ENCODE results near the gene THEMIS2. TPM values are rescaled to one million over a fixed set of nuclear protein-coding genes. Genes with fewer than 3 reads are reported as not detected.
A peak's percentile ranks its signal among the peaks of the same experiment; 100 is the strongest.

THEMIS2 gene
- total RNA-seq, 4 donors from 2014 or later = 5.6 to 23.8 (median 17.7) TPM

DNA sequence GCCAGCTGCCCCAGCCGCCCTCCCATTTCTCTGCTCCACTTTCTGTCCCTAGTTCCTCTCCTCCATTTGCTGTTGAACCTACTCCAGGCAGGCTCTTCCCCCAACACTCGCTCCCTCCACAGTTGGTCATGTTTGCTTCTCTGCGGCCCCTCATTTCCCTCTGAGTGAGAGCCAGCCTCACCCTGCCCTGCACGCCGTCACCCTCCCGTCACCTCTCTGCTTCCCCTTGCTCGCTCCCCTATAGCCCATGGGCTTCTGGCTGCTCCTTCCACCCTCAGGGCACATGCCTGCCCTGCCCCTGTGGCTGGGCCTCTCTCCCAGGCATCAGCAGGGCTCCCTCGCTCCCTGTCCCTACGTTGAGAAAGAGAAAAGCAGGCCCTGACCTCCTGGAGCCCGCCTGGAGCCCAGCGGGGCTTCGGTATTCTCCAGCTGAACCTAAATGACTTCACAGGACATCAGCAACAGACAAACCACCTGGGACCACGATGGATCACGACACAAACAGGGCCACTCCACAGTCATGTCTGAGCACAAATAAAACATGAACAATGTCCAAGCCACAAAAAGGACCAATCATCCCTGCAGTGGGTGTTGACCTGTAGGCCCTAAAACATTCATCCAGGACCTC lies 13.3 kb upstream of the THEMIS2 start:
- TF ChIP-seq POLR2AphosphoS5 (IDR thresholded peaks at IDR 0.05) = no peak
- TF ChIP-seq POLR2A (IDR thresholded peaks at IDR 0.05) = no peak
- TF ChIP-seq, protein P1, sequence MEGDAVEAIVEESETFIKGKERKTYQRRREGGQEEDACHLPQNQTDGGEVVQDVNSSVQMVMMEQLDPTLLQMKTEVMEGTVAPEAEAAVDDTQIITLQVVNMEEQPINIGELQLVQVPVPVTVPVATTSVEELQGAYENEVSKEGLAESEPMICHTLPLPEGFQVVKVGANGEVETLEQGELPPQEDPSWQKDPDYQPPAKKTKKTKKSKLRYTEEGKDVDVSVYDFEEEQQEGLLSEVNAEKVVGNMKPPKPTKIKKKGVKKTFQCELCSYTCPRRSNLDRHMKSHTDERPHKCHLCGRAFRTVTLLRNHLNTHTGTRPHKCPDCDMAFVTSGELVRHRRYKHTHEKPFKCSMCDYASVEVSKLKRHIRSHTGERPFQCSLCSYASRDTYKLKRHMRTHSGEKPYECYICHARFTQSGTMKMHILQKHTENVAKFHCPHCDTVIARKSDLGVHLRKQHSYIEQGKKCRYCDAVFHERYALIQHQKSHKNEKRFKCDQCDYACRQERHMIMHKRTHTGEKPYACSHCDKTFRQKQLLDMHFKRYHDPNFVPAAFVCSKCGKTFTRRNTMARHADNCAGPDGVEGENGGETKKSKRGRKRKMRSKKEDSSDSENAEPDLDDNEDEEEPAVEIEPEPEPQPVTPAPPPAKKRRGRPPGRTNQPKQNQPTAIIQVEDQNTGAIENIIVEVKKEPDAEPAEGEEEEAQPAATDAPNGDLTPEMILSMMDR (IDR thresholded peaks at IDR 0.05) = no peak
- TF ChIP-seq EP300 (IDR thresholded peaks at IDR 0.05) = no peak
- peak overlapping the region in 1 of 4 donors; percentile 39 for H3K27ac ChIP-seq
- H3K36me3 ChIP-seq = no peaks in the 10 kb centered on the region
- 83 to 90% methylated on average over 7 of the region's 14 CpGs for WGBS, 2 donors (ENCODE audit: low coverage in 1 of 2)
- H3K4me3 ChIP-seq = no peak overlapping the region
- no peak for ATAC-seq
- H3K27me3 ChIP-seq = no peaks in the 10 kb centered on the region
- no peaks in the 10 kb centered on the region for H3K9me3 ChIP-seq
- H3K4me1 ChIP-seq = peaks cover 0 to 10% (median 0%) of the 10 kb centered on the region in 3 donors

DNA sequence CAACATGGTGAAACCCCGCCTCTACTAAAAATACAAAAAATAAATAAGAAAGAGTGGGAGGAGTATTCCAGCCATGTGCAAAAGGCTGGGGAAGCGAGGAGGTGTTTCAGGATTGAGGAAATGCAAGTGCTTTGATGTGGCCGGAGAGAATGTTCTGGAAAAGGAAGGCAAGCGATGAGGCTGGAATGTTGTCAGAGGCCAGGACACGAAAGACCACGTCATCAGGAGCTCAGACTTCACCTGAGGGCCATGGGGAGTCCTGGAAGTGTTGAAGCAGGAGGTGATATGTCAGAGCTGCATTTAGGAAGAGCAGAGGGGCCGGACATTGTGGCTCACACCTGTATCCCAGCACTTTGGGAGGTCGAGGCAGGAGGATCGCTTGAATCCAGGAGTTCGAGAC lies 10.9 kb upstream of the THEMIS2 start:
- TF ChIP-seq EP300 (IDR thresholded peaks at IDR 0.05) (no peak), POLR2AphosphoS5 (IDR thresholded peaks at IDR 0.05) (no peak), POLR2A (IDR thresholded peaks at IDR 0.05) (no peak)
- TF ChIP-seq, protein P1 (IDR thresholded peaks at IDR 0.05) = no peak
- no peaks in the 10 kb centered on the region for H3K9me3 ChIP-seq
- no peaks in the 10 kb centered on the region for H3K36me3 ChIP-seq
- no peak overlapping the region for H3K27ac ChIP-seq
- H3K27me3 ChIP-seq = no peaks in the 10 kb centered on the region
- no peak overlapping the region for H3K4me3 ChIP-seq
- H3K4me1 ChIP-seq = peaks cover 0 to 10% (median 0%) of the 10 kb centered on the region in 3 donors
- no peak for ATAC-seq
- WGBS, 2 donors (ENCODE audit: low coverage in 1 of 2) = 94 to 96% methylated on average over 8 to 10 of the region's 10 CpGs

GRCh38 chr1:27862004-27862403 lies 10.3 kb upstream of the THEMIS2 start:
- Histone ChIP-seq H3K27me3 (no peaks in the 10 kb centered on the region), H3K36me3 (no peaks in the 10 kb centered on the region), H3K4me1 (peaks cover 0 to 10% (median 0%) of the 10 kb centered on the region in 3 donors), H3K4me3 (no peak overlapping the region), H3K27ac (peak overlapping the region in 2 of 4 donors; percentile 52 to 62), H3K9me3 (no peaks in the 10 kb centered on the region)
- ATAC-seq = no peak
- TF ChIP-seq, protein P1 (IDR thresholded peaks at IDR 0.05) = no peak
- TF ChIP-seq EP300 (IDR thresholded peaks at IDR 0.05) (no peak), POLR2A (IDR thresholded peaks at IDR 0.05) (no peak), POLR2AphosphoS5 (IDR thresholded peaks at IDR 0.05) (no peak)
- WGBS, 2 donors (ENCODE audit: low coverage in 1 of 2) = 73 to 78% methylated on average over 2 of the region's 3 CpGs

GRCh38 chr1:27862671-27863537 lies 9.4 kb upstream of the THEMIS2 start:
- Histone ChIP-seq H3K9me3 (no peaks in the 10 kb centered on the region), H3K27me3 (no peaks in the 10 kb centered on the region), H3K36me3 (no peaks in the 10 kb centered on the region), H3K4me1 (peaks cover 0 to 8% (median 0%) of the 10 kb centered on the region in 3 donors), H3K4me3 (no peak overlapping the region), H3K27ac (peak overlapping the region in 3 of 4 donors; percentile 41 to 62 (median 57))
- 68 to 81% methylated on average over 6 of the region's 9 CpGs for WGBS, 2 donors (ENCODE audit: low coverage in 1 of 2)
- ATAC-seq = peak; percentile 80
- TF ChIP-seq POLR2A (IDR thresholded peaks at IDR 0.05) (peak in 1 of 2 donors; percentile 45), POLR2AphosphoS5 (IDR thresholded peaks at IDR 0.05) (no peak), EP300 (IDR thresholded peaks at IDR 0.05) (no peak)

DNA sequence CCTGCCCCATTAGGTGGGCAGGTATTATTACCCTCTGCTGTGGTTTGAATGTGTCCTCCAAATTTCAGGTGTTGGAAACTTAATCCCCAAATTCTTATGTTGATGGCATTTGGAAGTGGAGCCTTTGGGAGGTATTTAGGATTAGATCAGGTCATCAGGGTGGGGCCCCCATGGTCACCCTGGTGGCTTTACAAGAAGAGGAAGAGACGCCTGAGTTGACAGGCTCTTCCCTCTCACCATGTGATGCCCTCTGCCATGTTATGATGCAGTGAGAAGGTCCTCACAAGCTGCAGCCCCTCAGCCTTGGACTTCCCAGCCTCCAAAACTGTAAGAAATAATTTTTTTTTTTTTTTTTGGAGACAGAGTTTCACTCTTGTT lies 8.8 kb upstream of the THEMIS2 start:
- peak; percentile 50 for ATAC-seq
- no peak overlapping the region for H3K4me3 ChIP-seq
- H3K9me3 ChIP-seq = no peaks in the 10 kb centered on the region
- H3K27ac ChIP-seq = peak overlapping the region in 2 of 4 donors; percentile 41 to 57
- no peak for TF ChIP-seq POLR2A (IDR thresholded peaks at IDR 0.05)
- TF ChIP-seq POLR2AphosphoS5 (IDR thresholded peaks at IDR 0.05) = no peak
- 83% methylated on average over 1 of the region's 1 CpG; no CpG with 5 or more reads in 1 of the 2 donors for WGBS, 2 donors (ENCODE audit: low coverage in 1 of 2)
- H3K27me3 ChIP-seq = no peaks in the 10 kb centered on the region
- H3K4me1 ChIP-seq = peaks cover 0 to 1% (median 0%) of the 10 kb centered on the region in 3 donors
- no peaks in the 10 kb centered on the region for H3K36me3 ChIP-seq
